Activated T-cell treated with anti-CD3 and anti-CD28 coated beads, Interleukin-2, amount 50 U/mL, for 4 hours (primary cell): ENCODE data around the gene ST6GAL1. TPM values are rescaled to one million over a fixed set of nuclear protein-coding genes. Genes with fewer than 3 reads are reported as not detected.
"Not testable (repeated sequence)": the region's sequence is repeated elsewhere in the genome, so short reads cannot be mapped to it uniquely, and the experiment has no call there.

Experiments used
- ATAC-seq, 2 donors: fragments of 200-7000 bp; cut with Tn5 transposase; one replicate each; pipeline ENCODE4 v1.10.0; 2021
- DNase-seq: peaks from one replicate; pipeline ENCODE4 v3.0.0-alpha.2; 2020
- H3K27me3 Mint-ChIP-seq: one replicate; pipeline ENCODE4 v1.8.0; 2021; ENCODE audit warnings: low read depth, mixed read lengths
- H3K36me3 Mint-ChIP-seq: one replicate; pipeline ENCODE4 v1.8.0; 2022; ENCODE audit warnings: mixed read lengths; ENCODE audit not compliant: insufficient read depth
- H3K4me1 Mint-ChIP-seq: one replicate; pipeline ENCODE4 v1.8.0; 2021; ENCODE audit warnings: low read depth, mixed read lengths
- H3K4me3 Mint-ChIP-seq: one replicate; pipeline ENCODE4 v1.8.0; 2021; ENCODE audit warnings: mild to moderate bottlenecking, moderate library complexity, mixed read lengths
- H3K9me3 Mint-ChIP-seq: one replicate; pipeline ENCODE4 v1.8.0; 2021; ENCODE audit warnings: mixed read lengths
- total RNA-seq, 3 donors: library from RNA; stranded (reverse); gene quantifications; one replicate each; pipeline ENCODE4 v1.2.1, GENCODE V29; 2021

The ST6GAL1 gene
- total RNA-seq, 3 donors from 2014 or later, result 105 to 116 (median 112) TPM

DNA sequence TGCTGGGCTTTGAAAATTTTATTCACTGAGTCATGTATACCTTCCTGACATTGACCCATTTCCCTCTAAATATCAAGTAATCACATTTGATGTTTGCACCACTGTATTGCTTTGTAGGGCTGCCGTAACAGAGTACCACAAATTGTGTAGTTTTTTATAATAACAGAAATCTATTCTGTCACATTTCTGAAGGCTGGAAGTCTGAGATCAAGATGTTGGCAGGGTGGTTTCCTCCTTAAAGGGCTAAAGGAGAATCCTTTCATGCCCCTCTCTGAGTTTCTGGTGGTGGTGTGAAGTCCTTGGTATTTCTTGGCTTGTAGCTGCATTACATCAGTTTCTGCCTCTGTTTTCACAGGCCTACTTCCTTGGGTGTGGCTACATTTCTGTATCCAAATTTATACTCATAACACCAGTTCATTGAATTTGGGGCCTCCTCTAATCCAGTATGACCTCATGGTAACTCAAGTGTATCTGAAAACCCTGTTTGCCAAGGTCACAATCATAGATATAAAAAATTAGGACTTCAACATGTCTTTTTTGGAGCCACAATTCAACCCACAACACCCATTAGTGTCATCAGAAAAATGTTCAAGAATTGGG lies 29.1 kb upstream of the ST6GAL1 start:
- peaks cover 8% of the 10 kb centered on the region for H3K36me3 Mint-ChIP-seq
- H3K4me3 Mint-ChIP-seq, result no peak overlapping the region
- peaks cover 31% of the 10 kb centered on the region for H3K4me1 Mint-ChIP-seq
- H3K27me3 Mint-ChIP-seq, result no peaks in the 10 kb centered on the region
- no peak for DNase-seq
- H3K9me3 Mint-ChIP-seq, result peaks cover 18% of the 10 kb centered on the region
- peak in 1 of 2 donors; percentile 35 for ATAC-seq

DNA sequence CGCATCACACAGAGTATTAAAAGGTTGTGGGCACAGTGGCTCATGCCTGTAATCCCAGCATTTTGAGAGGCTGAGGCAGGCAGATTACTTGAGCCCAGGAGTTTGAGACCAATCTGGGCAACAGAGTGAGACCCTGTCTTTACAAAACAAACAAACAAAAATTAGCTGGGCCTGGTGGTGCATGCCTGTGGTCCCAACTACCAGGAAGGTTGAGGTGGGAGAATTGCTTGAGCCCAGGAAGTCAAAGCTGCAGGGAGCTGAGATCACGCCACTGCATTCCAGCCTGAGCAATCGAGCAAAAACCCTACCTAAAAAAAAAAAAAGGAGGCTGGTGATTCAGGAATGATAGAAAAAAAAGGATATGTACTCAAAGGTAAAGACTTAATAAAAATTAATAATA lies 28.2 kb upstream of the ST6GAL1 start:
- Mint-ChIP-seq H3K4me1 (peaks cover 38% of the 10 kb centered on the region), H3K27me3 (no peaks in the 10 kb centered on the region), H3K9me3 (peaks cover 27% of the 10 kb centered on the region), H3K36me3 (peaks cover 14% of the 10 kb centered on the region), H3K4me3 (no peak overlapping the region)
- no peak for ATAC-seq
- DNase-seq, result no peak

DNA sequence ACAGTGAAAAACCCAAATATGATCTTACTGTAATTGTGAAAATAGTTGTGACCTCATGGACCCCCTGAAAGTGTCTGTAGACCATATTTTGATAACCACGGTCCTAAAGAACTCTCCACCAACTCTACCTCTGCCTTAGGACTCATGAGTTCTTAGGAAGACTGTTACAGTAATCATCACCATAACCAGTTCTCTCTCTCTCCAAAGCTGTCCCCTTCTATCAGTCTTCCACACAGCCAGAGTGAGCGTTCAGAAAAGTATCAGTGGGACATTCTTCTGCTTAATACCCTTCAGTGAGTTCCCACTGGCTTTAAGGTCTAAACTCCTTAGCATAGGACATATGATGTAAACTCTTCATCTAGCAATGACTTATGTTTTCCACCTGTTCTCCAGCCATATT lies 27.6 kb upstream of the ST6GAL1 start:
- DNase-seq, result no peak
- no peak for ATAC-seq
- Mint-ChIP-seq H3K36me3 (peaks cover 14% of the 10 kb centered on the region), H3K9me3 (peaks cover 32% of the 10 kb centered on the region), H3K4me1 (peaks cover 43% of the 10 kb centered on the region), H3K27me3 (no peaks in the 10 kb centered on the region), H3K4me3 (no peak overlapping the region)

DNA sequence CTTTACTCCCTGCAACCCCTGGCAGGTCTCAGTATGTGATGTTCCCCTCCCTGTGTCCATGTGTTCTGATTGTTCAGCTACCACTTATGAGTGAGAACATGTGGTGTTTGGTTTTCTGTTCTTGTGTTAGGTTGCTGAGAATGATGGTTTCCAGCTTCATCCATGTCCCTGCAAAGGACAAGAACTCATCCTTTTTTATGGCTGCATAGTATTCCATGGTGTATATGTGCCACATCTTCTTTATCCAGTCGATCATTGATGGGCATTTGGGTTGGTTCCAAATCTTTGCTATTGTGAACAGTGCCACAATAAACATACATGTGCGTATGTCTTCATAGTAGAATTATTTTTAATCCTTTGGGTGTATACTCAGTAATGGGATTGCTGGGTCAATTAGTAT lies 26.6 kb upstream of the ST6GAL1 start:
- not testable (repeated sequence) for DNase-seq, ATAC-seq, H3K4me3 Mint-ChIP-seq, H3K27me3 Mint-ChIP-seq
- Mint-ChIP-seq H3K36me3 (peaks cover 16% of the 10 kb centered on the region), H3K9me3 (peaks cover 39% of the 10 kb centered on the region), H3K4me1 (peaks cover 52% of the 10 kb centered on the region)

DNA sequence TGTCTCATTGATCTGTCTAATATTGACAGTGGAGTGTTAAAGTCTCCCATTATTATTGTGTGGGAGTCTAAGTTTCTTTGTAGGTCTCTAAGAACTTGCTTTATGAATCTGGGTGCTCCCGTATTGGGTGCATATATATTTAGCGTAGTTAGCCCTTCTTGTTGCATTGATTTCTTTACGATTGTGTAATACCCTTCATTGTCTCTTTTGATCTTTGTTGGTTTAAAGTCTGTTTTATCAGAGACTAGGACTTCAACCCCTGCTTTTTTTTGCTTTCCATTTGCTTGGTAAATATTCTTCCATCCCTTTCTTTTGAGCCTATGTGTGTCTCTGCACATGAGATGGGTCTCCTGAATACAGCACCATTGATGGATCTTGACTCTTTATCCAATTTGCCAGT lies 23.3 kb upstream of the ST6GAL1 start:
- DNase-seq, ATAC-seq, H3K4me3 Mint-ChIP-seq, H3K27me3 Mint-ChIP-seq: not testable (repeated sequence)
- peaks cover 39% of the 10 kb centered on the region for H3K9me3 Mint-ChIP-seq
- peaks cover 42% of the 10 kb centered on the region for H3K4me1 Mint-ChIP-seq
- peaks cover 16% of the 10 kb centered on the region for H3K36me3 Mint-ChIP-seq

DNA sequence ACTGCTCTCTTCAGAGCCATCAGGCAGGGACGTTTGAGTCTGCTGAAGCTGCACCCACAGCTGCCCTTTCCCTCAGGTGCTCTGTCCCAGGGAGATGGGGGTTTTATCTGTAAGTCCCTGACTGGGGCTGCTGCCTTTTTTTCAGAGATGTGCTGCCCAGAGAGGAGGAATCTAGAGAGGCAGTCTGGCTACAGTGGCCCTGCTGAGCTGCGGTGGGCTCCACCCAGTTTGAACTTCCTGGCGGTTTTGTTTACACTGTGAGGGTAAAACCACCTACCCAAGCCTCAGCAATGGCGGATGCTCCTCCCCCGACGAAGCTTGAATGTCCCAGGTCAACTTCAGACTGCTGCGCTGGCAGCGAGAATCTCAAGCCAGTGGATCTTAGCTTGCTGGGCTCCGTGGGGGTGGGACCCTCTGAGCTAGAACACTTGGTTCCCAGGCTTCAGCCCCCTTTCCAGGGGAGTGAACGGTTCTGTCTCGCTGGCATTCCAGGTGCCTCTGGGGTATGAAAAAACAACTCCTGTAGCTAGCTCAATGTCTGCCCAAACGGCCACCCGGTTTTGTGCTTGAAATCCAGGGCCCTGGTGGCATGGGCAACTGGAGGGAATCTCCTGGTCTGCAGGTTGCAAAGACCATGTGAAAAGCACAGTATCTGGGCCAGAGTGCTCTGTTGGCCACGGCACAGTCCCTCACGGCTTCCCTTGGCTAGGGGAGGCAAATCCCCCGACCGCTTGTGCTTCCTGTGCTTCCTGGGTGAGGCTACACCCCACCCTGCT lies 21.1 kb upstream of the ST6GAL1 start:
- peaks cover 16% of the 10 kb centered on the region for H3K36me3 Mint-ChIP-seq
- ATAC-seq (peak; percentile 80 to 95), DNase-seq (peak; percentile 59)
- peaks cover 39% of the 10 kb centered on the region for H3K4me1 Mint-ChIP-seq
- no peaks in the 10 kb centered on the region for H3K27me3 Mint-ChIP-seq
- peaks cover 38% of the 10 kb centered on the region for H3K9me3 Mint-ChIP-seq
- peak overlapping the region; percentile 53 for H3K4me3 Mint-ChIP-seq

DNA sequence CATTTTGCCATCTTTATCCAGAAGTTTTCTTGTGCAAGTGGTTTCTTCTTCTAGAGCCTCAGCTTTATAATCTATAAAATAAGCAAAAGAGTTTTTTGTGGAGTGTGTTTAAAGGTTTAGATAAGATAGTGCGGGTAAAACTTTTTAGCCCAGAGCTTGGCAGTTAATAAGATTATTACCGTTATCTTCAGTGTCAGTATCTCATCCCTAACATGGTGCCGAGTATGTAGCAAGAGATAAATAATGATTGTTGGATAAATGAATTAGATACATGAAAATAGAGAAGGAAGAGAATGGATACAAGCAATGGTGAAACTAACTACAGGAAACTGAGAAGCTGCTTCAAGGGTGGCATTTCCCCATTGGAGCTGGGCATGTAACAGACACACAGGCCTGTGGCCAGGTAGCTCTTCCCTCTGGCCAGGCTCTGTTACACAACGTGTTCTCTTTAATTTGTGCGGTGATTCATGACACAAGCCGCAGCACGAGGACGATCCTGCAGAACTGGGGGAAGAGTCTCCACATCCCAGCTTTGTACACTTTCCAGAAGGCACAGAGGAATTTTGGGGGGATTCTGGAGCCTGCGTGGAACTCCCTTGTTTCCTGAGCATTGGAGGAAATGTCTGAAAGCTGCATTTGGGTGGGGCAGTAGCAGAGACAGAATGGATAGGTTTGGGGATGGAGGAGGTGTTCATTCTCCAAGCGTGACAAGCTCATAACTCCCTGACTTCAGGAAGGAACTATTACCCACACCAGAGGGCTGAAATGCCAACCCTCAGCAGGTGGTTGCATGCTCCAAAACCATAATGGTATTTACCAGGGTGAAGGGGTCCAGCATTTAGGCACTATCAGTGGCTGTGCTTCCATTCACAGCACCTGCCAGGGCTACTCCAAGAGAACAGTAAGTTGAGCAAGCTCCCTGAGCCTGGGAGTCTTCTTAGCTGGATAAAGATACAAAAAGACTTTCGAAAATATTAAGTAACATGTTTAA lies 14.2 kb upstream of the ST6GAL1 start:
- DNase-seq, result no peak
- H3K9me3 Mint-ChIP-seq, result peaks cover 12% of the 10 kb centered on the region
- ATAC-seq, result peak; percentile 27 to 35
- no peak overlapping the region for H3K4me3 Mint-ChIP-seq
- H3K27me3 Mint-ChIP-seq, result no peaks in the 10 kb centered on the region
- no peaks in the 10 kb centered on the region for H3K36me3 Mint-ChIP-seq
- peaks cover 38% of the 10 kb centered on the region for H3K4me1 Mint-ChIP-seq

DNA sequence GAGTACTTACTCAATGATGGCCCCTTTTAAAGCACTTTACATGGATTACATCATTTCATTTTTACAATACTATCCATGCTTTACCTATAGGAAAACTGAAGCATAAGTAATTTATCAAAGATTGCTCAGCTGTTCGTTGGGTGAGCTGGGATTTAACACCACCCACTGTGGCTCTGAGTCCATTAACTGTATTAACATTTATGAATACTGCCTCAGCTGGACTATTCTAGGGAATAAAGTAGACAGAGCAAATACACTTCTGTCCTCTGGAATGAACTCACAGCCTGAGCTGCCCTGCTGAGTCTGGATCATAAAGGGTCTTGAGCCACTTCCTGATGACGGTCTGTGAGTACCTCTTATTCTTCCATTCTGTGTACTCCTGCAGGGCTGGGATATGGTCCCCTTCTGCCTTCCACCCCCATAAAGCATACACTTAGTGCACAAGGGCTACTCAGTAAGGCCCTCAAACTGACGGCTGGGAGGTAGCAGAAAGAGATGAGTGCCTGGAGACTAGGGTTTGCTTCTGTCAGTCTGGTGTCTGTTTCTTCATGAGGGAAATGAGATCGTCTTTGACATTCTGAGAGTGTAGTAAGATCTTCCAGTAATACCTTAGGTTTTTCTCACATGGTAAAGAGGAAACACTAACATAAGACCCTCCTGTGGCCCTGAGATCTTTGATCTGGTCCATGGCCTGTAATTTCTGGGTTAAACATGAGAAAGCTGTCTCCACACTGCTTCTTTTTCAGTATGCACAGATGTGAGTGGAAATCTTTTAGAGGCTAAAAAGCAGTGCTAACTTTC lies 12.6 kb upstream of the ST6GAL1 start:
- no peak for DNase-seq
- peaks cover 38% of the 10 kb centered on the region for H3K4me1 Mint-ChIP-seq
- H3K4me3 Mint-ChIP-seq, result no peak overlapping the region
- no peaks in the 10 kb centered on the region for H3K36me3 Mint-ChIP-seq
- no peak for ATAC-seq
- no peaks in the 10 kb centered on the region for H3K27me3 Mint-ChIP-seq
- peaks cover 8% of the 10 kb centered on the region for H3K9me3 Mint-ChIP-seq

DNA sequence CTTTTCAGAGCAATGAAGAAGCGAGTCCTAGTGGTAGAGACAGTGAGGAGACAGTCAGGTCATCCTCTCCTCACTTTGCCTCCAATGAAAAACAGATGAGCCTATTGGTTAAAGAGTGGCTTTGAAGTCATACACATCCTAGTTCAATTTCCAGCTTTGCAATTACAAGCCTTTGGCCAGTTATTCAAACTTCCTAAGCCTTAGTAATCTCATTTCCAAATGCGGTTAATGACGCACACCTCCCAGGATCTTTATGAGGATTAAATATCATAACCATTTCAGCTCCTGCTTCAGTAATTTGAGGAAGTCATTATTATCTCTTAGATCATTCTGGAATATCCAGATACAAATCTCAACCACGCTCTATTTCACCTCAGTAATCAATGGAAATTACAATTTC lies 10.0 kb upstream of the ST6GAL1 start:
- H3K9me3 Mint-ChIP-seq, result peaks cover 3% of the 10 kb centered on the region
- H3K4me3 Mint-ChIP-seq, result no peak overlapping the region
- no peak for DNase-seq
- peaks cover 25% of the 10 kb centered on the region for H3K4me1 Mint-ChIP-seq
- ATAC-seq, result no peak
- no peaks in the 10 kb centered on the region for H3K36me3 Mint-ChIP-seq
- no peaks in the 10 kb centered on the region for H3K27me3 Mint-ChIP-seq

DNA sequence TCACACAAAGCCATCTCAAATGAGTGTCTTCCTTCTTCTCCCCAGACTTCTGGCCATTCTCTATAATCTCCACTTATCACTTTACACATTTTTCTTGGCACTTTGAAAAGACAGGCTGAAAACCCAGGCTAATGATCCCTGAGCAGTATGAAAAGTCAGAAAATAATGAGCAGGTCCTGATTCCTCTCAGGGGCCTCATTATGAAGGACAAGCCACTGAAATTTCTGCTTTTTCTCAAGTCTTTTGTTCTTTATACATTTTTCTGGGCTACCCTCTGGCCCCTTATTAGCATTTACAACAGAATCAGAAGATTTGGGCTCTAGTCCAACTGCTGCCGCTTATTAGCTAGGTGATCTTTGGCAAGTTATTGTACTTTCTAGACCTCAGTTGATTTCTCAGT lies 9.5 kb upstream of the ST6GAL1 start:
- ATAC-seq (no peak), DNase-seq (no peak)
- no peaks in the 10 kb centered on the region for H3K27me3 Mint-ChIP-seq
- H3K4me1 Mint-ChIP-seq, result peaks cover 20% of the 10 kb centered on the region
- no peaks in the 10 kb centered on the region for H3K36me3 Mint-ChIP-seq
- H3K9me3 Mint-ChIP-seq, result no peaks in the 10 kb centered on the region
- no peak overlapping the region for H3K4me3 Mint-ChIP-seq

DNA sequence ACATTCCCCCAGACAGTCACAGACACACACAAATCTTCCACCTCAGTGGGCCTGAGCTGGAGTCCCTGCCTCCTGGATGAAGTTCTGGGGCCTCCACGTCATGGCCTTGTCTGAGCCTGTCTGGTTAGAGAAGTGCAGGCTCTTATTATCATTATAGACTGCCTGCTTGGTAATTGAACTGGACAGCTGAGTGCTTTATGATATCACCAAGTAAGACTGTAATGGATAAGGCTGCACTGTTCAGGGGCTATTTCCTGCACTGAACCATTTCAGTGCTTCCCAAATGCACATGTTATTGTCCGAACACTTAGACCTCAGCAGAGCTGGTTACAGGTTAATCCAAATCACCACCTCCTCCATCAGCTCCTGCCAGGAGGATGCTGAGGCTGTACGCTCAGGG lies 8.7 kb upstream of the ST6GAL1 start:
- ATAC-seq, result no peak
- H3K9me3 Mint-ChIP-seq, result no peaks in the 10 kb centered on the region
- no peaks in the 10 kb centered on the region for H3K36me3 Mint-ChIP-seq
- DNase-seq, result no peak
- peaks cover 15% of the 10 kb centered on the region for H3K4me1 Mint-ChIP-seq
- H3K27me3 Mint-ChIP-seq, result no peaks in the 10 kb centered on the region
- no peak overlapping the region for H3K4me3 Mint-ChIP-seq

DNA sequence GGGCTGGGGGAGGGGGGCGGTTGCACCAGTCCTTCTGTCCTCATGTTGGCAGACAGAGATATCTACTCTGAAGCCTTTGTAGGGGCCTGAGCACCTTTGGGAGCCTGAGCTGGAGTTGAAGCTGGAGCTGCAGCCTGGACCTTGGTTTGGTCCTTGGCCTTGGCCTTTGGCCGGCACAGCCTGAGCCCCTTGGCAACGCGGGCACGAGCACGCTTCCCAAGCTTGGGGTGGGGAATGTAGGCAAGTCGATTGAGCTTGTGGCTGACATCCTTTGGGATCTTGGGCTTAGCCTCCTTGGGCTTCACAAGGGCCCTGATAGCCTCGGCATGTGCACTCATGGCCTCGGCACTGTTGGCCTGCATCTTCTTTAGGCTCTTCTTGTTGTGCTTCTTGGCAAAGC lies 8.1 kb upstream of the ST6GAL1 start:
- Mint-ChIP-seq H3K9me3 (no peaks in the 10 kb centered on the region), H3K27me3 (no peaks in the 10 kb centered on the region), H3K36me3 (no peaks in the 10 kb centered on the region), H3K4me1 (peaks cover 9% of the 10 kb centered on the region), H3K4me3 (no peak overlapping the region)
- DNase-seq (no peak), ATAC-seq (no peak)

DNA sequence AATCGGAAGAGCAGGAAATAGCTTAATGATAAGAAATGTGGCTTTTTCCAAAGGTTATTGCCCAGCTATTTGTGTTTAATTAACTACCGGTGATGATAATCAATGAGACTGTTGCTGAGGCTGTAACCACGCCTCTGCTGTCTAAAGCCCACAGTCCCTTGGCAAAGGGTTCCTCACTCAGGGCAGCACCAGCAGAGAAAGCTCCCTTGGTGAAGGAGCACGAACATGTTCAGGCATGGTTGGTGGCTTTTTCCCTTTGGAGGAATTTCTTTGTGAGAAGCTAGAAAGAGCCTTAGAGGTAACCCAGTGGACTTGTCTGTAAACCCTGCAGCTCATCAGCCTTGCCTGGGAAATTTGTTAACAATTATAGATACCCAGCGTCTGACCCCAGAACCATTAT lies 7.5 kb upstream of the ST6GAL1 start:
- H3K27me3 Mint-ChIP-seq, result no peaks in the 10 kb centered on the region
- no peaks in the 10 kb centered on the region for H3K9me3 Mint-ChIP-seq
- no peak overlapping the region for H3K4me3 Mint-ChIP-seq
- peaks cover 9% of the 10 kb centered on the region for H3K4me1 Mint-ChIP-seq
- no peak for ATAC-seq
- H3K36me3 Mint-ChIP-seq, result no peaks in the 10 kb centered on the region
- DNase-seq, result no peak

DNA sequence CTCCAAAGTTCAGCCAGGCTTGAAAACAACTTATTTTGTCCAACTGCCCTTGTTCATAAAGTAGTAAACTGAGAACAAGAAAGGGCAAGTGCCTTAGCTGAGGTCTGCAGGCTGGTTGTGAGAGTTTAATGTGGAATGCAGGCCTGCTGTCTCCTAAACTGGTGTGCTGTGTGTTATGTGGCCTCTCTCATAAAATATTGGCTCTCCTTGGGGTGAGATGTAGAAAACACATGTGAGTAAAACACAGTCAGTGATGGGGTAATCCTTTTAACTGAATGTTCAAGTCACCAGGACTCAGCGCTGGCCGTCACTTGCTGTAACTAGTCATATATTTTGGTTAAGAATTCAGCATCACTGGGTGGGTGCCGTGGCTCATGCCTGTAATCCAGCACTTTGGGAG lies 7.1 kb upstream of the ST6GAL1 start:
- Mint-ChIP-seq H3K36me3 (no peaks in the 10 kb centered on the region), H3K9me3 (no peaks in the 10 kb centered on the region), H3K4me3 (no peak overlapping the region), H3K4me1 (peaks cover 8% of the 10 kb centered on the region), H3K27me3 (no peaks in the 10 kb centered on the region)
- ATAC-seq (no peak), DNase-seq (no peak)
